Activated T-cell treated with anti-CD3 and anti-CD28 coated beads, Interleukin-2, amount 50 U/mL, for 48 hours (primary cell): Measurements from ENCODE around the gene TNS3.

Experiments used
- DNase-seq, 2 experiments: peaks; one replicate each; pipeline ENCODE4 v3.0.0-alpha.2; 2020

The TNS3 gene

GRCh38 chr7:47539398-47540052 is 42.4 kb downstream of the TNS3 start:
- no peak for DNase-seq

DNA sequence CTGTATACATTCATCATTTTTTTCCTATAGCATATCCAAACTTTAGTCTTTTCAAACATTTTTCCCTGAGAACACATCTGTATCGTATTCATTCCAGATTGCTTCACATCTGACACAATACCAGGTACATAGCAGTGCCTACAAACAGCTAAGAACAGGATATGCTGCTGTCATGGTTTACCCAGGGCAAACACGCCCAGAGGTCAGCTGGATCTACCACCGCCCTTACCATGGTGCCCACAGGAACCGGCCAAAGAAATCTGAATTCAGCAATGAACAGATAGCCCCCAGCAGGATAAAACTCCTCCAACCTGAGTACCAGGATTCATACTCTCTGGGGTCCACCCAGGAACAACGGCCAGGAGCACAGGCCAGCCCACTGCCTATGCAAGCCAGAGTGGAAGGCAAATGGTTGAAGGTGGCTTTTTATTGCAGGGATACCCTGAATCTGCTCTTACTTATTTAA is 43.0 kb downstream of the TNS3 start:
- no peak for DNase-seq

DNA sequence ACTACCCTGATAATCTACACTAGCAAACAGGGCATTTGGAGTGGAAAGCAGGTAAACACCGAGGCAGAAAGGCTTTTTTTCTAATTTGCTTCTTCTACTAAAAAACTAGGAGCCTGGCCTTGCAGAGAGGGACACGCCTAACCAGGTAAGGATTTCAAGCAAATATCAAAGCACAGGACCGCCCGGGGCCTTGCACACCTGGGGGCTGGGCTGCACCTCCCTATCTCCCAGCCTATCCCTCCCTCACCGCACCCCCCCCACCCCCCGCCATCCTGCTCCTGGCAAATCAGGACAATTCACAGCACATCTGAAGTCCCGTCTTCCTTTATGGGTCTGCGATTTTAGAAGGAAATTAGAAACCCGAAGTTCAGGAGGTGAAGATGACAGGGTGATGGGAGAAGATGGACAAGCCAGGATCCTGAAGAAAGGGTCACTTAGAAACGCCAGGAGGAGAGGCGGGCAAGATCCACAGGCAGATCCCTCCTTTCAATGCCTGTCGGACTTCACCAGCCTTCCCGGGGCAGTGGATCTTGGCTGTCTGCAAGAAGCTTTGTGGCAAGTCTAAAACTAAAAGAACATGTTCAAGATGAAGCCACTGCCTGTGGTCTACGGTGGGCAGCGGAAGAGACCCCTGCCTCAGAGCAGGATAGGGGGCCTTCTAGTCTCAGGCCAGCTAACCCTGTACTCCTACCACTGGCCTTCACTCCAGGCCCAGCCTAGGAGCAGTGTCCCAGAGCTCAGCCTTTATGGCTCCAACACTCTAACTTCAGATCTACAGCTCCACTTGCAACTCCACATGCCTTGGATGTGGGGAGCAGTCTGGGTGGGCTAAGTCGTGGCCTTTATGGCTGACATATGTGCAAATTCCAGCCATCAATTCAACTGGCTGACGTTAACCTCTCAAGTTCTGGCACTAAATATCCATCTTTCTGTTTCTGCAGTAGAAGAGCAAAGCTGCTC is 43.9 kb downstream of the TNS3 start:
- DNase-seq: no peak

DNA sequence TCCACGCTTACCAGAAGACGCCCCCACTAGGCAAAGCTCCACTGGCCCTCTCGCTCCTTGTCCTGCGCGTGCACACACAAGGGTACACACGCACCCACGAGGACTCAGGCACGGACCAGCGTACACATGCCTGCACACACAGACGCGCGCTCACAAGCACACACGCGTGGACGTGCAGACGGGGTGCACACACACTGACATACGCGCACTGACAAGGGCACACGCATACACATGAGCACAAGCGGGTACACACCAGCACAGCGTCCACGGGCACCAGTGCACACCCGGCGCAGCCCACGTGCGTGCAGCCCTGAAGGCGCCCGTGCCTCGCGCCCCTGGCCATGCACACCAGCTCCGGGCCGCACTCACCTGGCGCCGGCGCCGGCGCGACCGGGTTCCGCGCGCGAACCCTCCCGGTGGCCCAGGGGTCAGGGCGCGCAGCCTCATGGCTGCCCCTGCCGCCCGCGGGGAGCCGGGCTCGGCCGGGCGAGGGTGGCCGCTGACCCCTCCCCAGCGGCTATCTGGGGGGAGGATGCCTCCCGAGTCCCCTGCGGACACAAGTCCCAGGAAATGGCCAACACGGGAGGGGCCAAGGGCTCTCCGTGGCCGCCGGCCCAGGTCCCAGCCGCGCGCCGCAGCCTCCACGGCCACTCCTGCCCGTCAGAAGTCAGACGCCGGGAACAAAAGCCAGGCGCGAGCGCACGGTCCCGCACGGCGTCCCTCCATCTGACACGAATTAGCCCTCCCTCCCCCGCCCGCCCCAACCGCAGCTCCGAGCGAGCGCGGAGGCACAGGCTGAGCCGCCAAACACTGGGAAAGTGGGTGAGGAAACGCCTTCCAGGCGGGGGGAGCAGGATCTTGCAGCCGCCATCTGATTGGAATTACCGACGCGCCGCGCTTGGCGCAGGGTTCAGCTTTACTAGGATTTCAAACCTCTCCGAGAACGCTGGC is 45.0 kb downstream of the TNS3 start:
- no peak for DNase-seq

GRCh38 chr7:47535704-47536628 is 45.9 kb downstream of the TNS3 start:
- DNase-seq: no peak

GRCh38 chr7:47535035-47535703 is 46.7 kb downstream of the TNS3 start:
- DNase-seq: no peak

GRCh38 chr7:47534322-47535034 is 47.4 kb downstream of the TNS3 start:
- no peak for DNase-seq

- no peak for DNase-seq
Measured at GRCh38 chr7:47531584-47532492, 50.1 kb downstream of the TNS3 start.

GRCh38 chr7:47529826-47530555 is 51.9 kb downstream of the TNS3 start:
- DNase-seq: no peak

DNA sequence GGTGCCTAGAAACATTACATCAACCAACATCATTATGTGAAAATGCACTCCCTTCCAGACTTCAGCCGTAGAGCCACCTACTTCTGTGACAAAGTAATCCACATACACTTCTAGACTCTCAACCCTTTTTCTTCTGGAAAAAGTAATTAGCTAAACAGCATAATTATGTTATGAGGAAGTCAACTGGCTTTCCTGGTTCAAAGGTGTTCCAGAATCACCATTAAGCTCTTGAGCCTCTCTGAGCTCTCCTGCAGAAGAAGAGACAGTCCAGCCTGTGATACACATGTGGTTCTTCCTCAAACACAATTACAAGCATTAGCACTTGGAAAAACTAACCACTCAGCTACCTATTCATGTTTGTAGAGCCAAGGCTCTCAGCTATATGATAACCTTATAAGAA is 52.5 kb downstream of the TNS3 start:
- no peak for DNase-seq

GRCh38 chr7:47528471-47528870 is 53.4 kb downstream of the TNS3 start:
- DNase-seq: no peak

GRCh38 chr7:47526466-47526865 is 55.4 kb downstream of the TNS3 start:
- no peak for DNase-seq

DNA sequence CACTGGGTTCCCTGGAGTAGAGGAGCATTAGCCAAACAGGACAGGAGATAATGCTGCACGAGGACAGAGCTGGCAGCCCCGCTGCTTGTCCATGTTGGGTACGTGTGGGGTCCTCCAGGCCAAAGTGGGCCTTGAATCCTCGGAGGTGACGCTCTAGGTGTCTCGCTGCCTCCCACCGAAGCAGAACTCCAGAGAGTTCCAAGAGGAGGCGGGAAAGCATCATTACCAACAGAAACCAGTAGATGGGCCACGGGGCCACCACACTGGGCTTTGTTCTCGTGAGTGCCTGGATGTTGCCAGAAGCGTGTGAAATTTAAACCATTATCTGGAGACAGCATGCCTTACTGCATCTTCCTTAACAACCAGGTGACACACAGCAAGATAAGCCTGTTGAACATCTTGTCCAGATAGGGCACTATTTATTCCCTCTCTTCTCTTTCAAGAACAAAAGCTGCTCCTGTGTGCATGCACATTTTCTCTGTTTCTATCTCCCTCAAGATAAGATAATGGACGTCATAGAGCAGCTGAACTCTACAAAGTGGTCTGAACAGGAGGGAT is 56.8 kb downstream of the TNS3 start:
- no peak for DNase-seq

GRCh38 chr7:47523401-47523800 is 58.5 kb downstream of the TNS3 start:
- DNase-seq: no peak

DNA sequence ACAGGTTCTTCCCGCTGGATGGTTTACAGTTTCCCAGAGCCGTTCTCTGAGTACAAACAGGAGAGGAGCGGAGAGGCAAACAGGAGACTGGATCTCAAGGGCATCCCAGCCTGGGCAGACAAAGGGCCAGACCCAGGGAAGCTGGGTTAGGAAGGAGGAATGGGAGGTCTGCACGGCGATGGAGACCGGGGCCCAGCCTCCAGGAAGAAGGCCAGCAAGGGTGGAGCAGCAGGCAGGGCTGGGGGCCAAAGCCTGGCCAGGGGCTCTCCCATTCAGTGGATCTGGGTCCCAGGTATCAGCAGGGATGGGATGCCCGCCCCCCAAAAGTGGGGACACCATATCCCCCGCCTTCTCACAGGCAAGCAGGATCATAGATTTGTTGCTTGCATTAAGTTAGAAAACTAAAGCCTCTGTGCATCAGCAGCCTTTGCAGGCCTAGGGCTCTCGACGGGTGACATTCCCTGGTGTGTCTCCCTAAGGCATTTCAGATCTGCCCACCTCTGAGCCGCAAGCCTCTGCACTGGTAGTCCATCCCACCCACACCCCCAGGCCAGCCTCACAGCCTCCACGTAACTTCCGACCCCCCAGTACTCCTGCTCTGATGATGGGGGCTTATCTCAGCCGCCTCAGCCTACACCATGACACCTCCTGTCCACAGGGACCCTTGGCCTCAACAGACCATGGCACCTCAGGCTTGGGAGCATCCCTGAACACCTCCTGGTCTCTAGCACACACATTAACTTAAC is 59.9 kb downstream of the TNS3 start:
- no peak for DNase-seq

GRCh38 chr7:47521011-47521795 is 60.7 kb downstream of the TNS3 start:
- DNase-seq: no peak

DNA sequence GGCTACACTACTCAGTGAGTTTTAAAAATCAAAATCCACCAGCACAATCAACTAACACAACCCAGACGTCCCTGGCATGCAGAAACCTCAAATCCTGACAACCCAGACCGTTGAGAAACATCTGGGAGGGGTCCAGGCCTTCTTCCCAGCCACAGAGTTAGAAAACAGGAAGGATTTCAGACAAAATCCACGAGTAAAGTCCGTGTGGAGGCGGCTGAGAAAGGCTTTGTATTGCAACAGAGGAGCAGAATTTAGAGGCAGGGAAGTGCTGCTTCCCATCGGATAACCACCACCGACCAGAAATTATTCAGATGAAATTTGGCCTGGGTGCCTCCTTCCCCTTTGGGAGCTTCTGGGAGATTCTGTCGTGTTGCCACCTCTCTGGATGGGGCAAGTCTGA is 61.5 kb downstream of the TNS3 start:
- DNase-seq: no peak
